Anterior cingulate cortex (tissue), 58 donors: ENCODE measurements around the gene CYB561D2.
"Not testable (repeated sequence)": the region's sequence is repeated elsewhere in the genome, so short reads cannot be mapped to it uniquely, and the experiment has no call there.

Experiments used
- DNase-seq, 58 donors: peaks; one replicate each; lab custom pipeline; 2025; lab: John Stamatoyannopoulos, UW

The CYB561D2 gene

GRCh38 chr3:50350527-50351322 is at the start of gene CYB561D2, which contains the start of gene NPRL2:
Gene CYB561D2 (plus strand): TSS chr3:50350862. CDS start chr3:50351434, 572 bp downstream.
Gene NPRL2 (minus strand): TSS chr3:50350775. CDS start chr3:50350652, 123 bp downstream.
- DNase-seq, result peak; percentile 89 to 99 (median 97)

DNA sequence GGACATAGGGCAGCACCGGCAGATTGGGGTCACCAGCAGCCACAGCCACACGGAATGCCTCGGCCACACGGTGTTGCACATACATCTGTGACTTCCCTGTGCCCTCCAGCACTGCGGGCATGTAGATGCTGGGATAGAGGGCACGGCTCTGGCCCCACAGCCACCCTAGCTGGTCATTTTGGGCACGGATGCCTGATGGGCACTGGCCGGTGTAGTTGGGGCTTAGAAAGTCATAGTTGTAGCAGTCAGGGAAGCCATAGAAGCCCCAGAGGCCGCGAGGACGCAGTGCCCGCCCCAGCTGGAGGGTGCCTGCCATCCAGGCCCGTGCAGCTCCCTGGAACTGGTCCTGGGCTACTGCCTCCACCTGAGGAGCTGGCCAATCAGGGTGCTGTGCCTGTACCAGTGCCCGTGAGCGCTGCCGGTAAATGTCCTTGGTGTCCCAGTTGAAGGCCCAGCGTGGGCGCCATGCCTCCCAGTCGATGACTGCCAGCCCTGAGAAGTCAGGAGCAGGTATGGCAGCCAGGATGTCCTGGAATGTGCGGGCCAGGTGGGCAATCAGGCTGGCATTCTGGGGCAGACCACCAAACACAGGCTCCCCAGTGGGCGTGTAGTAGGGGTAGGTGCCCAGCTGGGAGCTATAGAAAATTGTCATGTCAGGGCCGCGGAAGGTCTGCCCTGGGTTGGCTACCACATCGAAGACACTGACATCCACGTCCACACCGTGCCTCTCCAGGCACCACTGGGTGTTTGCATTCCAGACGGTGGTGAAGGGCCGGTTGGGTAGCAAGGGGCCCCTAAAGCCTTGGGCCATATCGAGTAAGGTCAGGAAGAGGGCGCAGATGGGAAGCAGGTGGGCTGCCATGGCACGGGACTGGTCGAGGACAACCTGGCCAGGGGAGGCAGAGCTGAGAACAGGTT is 48.3 kb upstream of the CYB561D2 start:
- DNase-seq, result no peak

DNA sequence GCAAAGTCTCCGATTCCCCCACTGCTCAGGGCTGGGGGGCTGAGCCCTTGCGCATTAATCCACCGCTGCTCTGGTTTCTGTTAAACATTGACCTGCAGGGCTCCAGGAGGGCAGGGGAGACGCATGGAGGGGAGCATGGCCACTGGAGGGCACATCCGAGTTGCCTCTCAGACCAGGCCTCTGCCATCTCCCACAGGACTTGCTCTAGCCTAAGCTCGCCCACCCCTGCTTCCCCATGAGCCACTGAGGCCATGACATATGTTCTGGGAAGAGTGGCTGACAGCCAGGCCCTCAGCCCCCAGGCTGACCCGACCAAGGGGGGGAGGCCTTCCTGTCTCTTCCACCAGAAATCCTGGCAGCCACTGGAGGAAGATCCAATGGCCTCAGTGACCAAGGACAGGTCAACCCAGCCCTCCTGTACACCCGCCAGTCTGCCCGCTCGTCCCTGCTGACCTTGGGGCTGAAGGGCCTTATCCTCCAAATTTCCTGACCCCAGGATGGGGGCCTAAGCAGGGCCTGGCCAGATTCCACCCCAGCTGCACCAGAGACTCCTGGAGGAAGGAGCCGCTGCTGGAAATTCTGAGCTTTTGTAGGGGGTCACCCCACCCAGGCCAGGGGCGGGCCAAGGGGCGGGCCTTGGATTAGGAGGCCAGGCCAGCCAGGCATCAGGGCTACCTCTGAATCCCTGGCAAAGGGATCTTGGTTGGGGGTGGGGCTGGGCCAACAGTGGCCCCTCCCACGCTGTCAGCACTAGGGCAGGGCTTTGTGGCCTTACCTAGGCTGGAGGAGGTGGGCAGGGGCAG is 47.4 kb upstream of the CYB561D2 start, which contains the start of gene HYAL1:
Gene HYAL1 (minus strand): TSS at position 562 of the 803 bp plus-strand sequence. CDS start 618 bp downstream, outside the sequence.
- no peak for DNase-seq

- DNase-seq, result no peak
Measured at GRCh38 chr3:50304601-50305000, 46.1 kb upstream of the CYB561D2 start.

DNA sequence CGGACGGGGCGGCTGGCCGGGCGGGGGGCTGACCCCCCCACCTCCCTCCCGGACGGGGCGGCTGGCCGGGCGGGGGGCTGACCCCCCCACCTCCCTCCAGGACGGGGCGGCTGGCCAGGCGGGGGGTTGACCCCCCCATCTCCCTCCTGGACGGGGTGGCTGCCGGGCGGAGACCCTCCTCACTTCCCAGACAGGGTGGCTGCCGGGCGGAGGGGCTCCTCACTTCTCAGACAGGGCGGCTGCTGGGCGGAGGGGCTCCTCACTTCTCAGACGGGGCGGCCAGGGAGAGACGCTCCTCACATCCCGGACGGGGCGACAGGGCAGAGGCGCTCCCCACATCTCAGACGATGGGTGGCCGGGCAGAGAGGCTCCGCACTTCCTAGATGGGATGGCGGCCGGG is 38.6 kb upstream of the CYB561D2 start:
- DNase-seq, result not testable (repeated sequence)

GRCh38 chr3:50314342-50314741 is 36.3 kb upstream of the CYB561D2 start:
- no peak for DNase-seq

- DNase-seq, result no peak
Measured at GRCh38 chr3:50314816-50315215, 35.8 kb upstream of the CYB561D2 start.

GRCh38 chr3:50316657-50317242 is 33.9 kb upstream of the CYB561D2 start:
- no peak for DNase-seq

GRCh38 chr3:50317300-50317699 is 33.4 kb upstream of the CYB561D2 start:
- DNase-seq, result peak in 1 of 58 donors; percentile 25

GRCh38 chr3:50318163-50318562 is 32.5 kb upstream of the CYB561D2 start:
- no peak for DNase-seq

DNA sequence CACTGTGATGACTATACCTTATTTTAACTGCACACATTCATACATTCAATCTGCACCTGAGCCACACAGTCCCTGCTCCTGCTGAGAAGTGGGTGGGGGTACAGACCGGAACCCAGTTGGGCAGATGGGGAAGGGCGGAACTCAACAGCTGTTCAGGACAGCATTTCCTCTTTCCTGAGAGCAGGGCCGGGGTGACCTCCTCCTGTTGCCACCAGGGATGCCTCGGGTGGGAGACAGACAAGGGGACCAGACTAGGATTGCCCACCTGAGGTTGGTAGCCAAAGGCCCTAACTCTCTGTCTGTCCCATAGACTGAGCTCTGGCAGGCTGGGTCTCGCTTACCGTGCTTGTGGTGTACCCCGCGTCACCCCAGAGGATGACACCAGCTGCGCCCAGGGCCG is 32.0 kb upstream of the CYB561D2 start:
- no peak for DNase-seq

GRCh38 chr3:50319181-50319893 is 31.3 kb upstream of the CYB561D2 start:
- no peak for DNase-seq

DNA sequence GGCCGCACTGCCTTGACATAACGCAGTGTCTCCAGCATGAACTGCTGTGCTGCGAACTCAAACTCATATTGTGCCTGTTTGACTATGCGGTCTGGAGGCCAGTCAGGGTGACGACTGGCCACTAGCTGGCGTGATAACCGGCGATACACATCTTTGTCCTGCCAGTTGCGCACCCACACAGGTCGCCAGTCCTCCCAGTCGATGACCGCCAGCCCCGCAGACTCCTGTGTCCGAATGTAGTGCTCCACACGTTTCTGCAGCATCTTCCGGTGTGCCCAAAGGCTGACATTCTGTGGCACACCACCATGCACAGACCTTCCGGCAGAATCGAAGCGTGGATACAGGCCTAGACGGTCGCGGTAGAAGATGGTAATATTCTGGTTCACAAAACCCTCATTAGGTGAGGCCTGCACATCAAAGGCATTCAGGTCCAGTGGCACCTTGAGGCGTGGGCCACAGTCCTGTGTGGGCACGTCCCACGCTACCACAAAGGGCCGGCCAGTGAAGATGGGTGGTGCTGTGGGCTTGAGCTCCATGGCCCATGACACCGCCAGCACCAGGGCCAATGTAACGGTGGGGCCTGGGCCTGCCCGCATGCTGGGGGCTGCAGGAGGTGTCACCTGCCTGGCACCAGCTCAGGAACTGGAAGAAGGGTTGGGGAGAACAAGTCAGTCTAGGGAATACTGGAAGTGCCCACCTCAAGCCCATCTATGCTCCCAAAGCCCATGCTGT is 30.6 kb upstream of the CYB561D2 start:
- DNase-seq, result no peak

- peak in 57 of 58 donors; percentile 43 to 96 (median 85) for DNase-seq
Measured at GRCh38 chr3:50320853-50321335, 29.8 kb upstream of the CYB561D2 start.

- peak; percentile 52 to 96 (median 89) for DNase-seq
Measured at GRCh38 chr3:50321336-50322114, 29.1 kb upstream of the CYB561D2 start.

GRCh38 chr3:50322115-50322385 is 28.6 kb upstream of the CYB561D2 start:
- no peak for DNase-seq

DNA sequence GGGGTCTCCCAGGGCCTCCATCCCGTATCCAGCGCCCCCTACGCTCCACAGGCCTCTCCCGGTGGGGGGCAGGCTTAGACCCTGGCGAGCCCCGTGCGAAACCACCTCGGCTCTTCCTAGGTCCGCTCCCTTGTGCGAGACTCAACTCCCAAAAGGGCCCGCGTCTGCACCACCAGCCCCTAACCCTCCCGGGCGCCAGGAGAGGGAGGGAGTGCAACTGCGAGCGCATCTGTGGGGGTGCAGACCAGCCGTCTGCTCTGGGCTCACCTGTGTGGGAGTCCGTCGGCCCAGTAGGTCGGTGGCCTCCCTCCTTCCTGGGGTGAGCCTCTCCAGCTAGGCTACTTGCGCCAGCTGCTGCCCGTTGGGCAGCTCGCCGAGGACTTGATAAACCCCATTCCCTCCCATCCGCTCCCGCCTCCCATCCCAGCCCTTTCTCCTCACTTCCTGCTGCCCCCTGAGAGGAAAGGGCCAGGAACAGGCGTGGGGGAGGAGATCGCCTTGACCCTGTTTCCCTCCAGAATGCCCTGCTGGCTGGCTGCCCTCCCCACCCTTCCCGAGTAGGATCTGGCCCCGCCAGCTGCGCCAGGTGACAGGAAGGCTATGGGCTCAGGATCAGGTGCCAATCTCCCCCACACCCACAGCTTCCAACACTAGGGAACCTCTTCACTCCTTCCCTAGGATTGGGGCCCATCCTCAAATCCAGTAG is 28.1 kb upstream of the CYB561D2 start, which contains the start of gene HYAL2:
Gene HYAL2 (minus strand): TSS at position 360 of the 706 bp plus-strand sequence. CDS start 2,256 bp downstream, outside the sequence.
- no peak for DNase-seq
